SK-N-MC (cell line): ENCODE measurements around the gene MBD3.

Experiments
- DNase-seq: peaks from one replicate; pipeline ENCODE4 v3.0.0-alpha.2; 2011; ENCODE audit warnings: low read depth, low spot score
- H3K27ac ChIP-seq: fragments of 200-600 bp; sonication (generic); 2 replicates; pipeline ENCODE4 v1.5.1; 2016; ENCODE audit warnings: mixed run types
- H3K36me3 ChIP-seq: fragments of 200-600 bp; sonication (generic); 2 replicates; pipeline ENCODE4 v1.6.1; 2017; ENCODE audit warnings: antibody characterized with exemption, low read length, mixed read lengths; ENCODE audit not compliant: insufficient read depth
- H3K4me3 ChIP-seq: fragments of 200-600 bp; sonication (generic); 2 replicates; pipeline ENCODE4 v1.5.1; 2016
- H3K9ac ChIP-seq: fragments of 200-600 bp; sonication (generic); 2 replicates; pipeline ENCODE4 v1.8.0; 2017; ENCODE audit warnings: mixed run types, mixed read lengths; ENCODE audit not compliant: insufficient read length
- H3K9me3 ChIP-seq: fragments of 200-600 bp; sonication (generic); 2 replicates; pipeline ENCODE4 v1.6.1; 2017; ENCODE audit warnings: low read depth, mild to moderate bottlenecking, antibody characterized with exemption, low read length, moderate library complexity, mixed read lengths
- EZH2 ChIP-seq: fragments of 200-600 bp; sonication (generic); IDR thresholded peaks from one replicate; pipeline ENCODE4 v1.6.1; 2017; ENCODE audit warnings: antibody characterized with exemption
- FOXP2 ChIP-seq: optimal IDR thresholded peaks from 2 replicates; pipeline ENCODE3; 2011; ENCODE audit warnings: mild to moderate bottlenecking, moderate library complexity; ENCODE audit not compliant: insufficient read depth; ENCODE audit errors: extremely low read length, control extremely low read depth
- POLR2AphosphoS5 ChIP-seq: IDR thresholded peaks from 2 replicates; pipeline ENCODE4 v1.6.1; 2012; ENCODE audit warnings: mild to moderate bottlenecking, low read depth, low read length, borderline replicate concordance

The MBD3 gene

DNA sequence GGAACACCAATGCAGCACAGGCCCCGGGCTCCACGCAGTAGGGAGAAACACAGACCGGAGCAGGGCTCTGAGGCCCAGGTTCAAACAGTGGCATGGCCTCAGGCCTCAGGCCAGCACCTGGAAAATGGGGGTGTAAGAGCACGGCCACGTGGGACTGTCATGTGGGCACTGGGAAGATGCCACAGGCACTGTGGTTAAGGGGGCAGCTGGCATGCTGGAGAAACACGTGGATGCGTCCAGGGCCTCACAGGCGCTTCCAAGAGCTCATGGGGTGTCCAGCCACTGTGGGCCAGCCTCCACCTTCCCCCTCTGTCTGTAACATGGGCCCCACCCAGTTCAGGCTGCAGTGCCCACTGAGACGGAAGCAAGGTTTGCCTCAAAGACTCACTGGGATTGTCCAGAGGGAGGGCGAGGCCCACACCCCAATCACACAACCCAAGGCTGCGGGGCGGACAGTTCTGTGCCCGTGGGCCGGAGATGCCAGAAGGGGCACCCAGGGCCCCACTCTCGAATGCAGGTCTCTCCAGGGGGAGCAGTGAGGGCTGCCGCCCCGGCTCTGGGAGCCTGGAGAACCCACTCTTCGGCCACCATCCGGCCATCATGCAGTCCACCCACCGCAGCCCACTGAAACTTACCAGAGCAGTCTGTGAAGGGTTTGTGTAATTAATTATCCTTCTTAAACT lies 6.3 kb upstream of the MBD3 start:
- Histone ChIP-seq H3K9ac (no peak overlapping the region), H3K27ac (no peak overlapping the region), H3K36me3 (peaks cover 40% of the 10 kb centered on the region), H3K4me3 (no peak overlapping the region), H3K9me3 (no peaks in the 10 kb centered on the region)
- TF ChIP-seq FOXP2 = no peak
- no peak for DNase-seq

DNA sequence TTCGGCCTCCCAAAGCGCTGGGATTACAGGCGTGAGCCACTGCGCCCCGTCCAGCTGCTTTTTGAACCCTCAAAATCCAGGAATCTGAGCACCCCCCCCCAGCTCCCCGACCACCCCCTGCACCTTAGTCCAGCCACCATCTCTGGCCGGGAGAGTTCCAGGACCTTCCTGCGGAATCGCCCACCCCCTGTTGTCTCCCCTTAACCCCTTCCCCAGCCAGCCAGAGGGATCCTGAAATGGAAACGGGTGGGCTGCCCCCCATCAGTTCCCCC lies 772 bp upstream of the MBD3 start:
- Histone ChIP-seq H3K27ac (no peak overlapping the region), H3K4me3 (peak overlapping the region; percentile 83), H3K9me3 (no peaks in the 10 kb centered on the region), H3K9ac (no peak overlapping the region), H3K36me3 (peaks cover 15% of the 10 kb centered on the region)
- DNase-seq = no peak
- TF ChIP-seq FOXP2 = no peak
- no peak for TF ChIP-seq EZH2
- TF ChIP-seq POLR2AphosphoS5 = no peak

DNA sequence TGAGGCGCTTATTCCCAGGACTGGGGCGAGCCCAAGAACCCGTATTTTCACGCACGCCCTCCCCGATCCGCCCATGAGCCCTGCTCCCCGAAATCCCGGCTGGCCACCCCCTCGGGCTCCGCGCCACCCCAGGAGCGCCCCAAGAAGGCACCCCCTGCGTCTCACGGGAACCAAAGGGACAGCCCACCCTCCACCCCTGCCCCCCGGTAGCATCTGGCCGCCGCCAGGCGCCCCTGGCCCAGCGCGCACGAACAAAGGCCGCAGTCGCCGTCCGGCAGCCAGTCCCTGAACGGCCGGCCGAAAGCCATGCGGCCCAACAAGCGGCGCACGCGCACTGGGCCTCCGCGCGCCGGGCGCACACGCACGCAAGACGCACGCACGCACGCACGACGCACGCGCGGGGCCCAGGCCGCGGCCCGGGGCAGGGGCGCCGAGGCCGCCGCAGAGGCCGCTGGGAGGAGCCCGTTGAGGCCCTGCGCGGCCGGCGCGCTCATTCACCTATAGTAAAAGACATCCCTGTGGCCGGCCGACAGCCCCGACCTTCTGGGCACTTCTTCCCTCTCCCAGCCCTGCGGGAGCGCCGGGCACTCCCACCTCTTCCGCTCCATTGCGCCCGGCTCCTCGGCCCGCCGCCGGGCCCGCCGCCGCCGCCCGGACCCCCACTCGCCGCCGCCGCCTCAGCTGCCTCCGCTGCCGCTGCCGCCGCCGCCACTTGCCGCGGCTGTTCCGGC lies 476 bp downstream of the MBD3 start:
- DNase-seq = peak; percentile 20
- Histone ChIP-seq H3K36me3 (peaks cover 9% of the 10 kb centered on the region), H3K4me3 (peak overlapping the region; percentile 95)

DNA sequence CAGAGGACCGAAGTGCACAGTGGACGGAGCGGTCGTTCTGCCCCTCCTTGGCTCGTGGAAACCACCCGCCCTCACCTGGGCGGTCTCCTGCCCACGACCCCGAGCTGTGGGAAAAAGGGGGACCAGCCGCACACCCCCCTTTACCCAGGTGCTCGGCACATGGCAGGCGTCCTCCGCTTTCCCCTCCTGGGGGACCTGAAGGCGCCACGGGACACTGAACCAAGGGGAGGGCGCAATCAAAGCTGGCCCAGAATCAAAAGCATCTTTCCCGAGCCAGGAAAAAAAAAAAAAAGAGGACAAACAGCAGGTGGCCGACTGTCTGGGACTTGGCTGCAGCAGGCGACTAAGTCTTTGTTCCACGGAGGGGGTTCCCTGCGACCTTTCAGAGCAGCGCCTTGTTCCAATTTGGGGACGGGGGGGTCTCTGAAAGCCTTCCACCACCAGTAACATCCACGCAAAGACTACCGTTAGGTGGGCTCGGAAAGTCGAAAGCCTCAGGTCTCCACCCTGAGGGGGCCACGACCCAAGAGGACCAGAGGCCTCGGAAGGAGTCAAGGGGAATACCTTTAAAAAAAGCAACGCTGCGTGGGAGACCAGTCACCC lies 1.1 kb downstream of the MBD3 start:
- peak overlapping the region; percentile 100 for H3K9ac ChIP-seq
- no peaks in the 10 kb centered on the region for H3K9me3 ChIP-seq
- TF ChIP-seq POLR2AphosphoS5 = peak; percentile 1; the same call in 1 of the 2 replicates
- no peak for TF ChIP-seq FOXP2
- H3K4me3 ChIP-seq = peak overlapping the region; percentile 95
- DNase-seq = no peak
- peak overlapping the region; percentile 99 for H3K27ac ChIP-seq
- peaks cover 4% of the 10 kb centered on the region for H3K36me3 ChIP-seq

More for the DNA sequence above, 476 bp downstream of the MBD3 start:
- TF ChIP-seq FOXP2 (no peak), POLR2AphosphoS5 (peak; percentile 92)
- H3K9me3 ChIP-seq = no peaks in the 10 kb centered on the region
- peak overlapping the region; percentile 100 for H3K9ac ChIP-seq
- H3K27ac ChIP-seq = peak overlapping the region; percentile 99

DNA sequence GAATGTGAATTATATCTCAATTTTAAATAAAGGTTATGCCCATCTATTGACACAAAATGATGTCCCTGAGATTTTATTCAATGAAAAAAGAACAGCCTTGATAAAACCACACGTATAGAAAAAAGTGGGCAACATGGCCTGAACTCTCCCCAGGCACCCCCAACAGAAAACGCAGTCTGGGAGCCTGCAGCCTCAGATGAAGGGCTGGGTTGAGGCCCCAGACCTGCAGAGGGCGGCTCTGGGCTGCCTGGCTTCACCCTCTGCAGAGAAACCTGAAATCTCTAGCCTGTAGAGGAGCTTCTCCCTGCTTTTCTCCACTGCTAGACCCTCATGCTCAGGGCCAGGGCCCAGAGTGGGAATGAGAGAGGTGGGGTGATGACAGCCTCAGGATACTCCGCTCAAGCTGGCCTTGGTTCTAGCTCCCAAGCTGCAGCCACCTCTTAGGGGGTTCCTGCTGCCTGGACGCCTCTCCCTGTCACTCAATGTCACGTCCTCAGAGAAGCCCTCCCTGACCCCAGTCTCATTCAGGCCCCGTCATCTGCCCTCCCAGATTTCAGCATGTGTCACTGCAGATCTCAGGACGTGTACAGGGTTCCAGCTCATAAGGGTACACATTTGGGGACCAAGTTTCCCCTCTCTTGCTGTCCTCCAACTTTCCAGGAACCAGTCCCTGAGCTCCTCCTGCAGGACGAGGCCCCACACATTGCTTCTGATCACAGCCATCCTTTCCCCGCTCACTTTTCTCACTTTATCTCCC lies 1.8 kb downstream of the MBD3 start:
- H3K27ac ChIP-seq = peak overlapping the region; percentile 99
- no peak for DNase-seq
- H3K4me3 ChIP-seq = peak overlapping the region; percentile 95
- H3K9ac ChIP-seq = peak overlapping the region; percentile 100
- peaks cover 8% of the 10 kb centered on the region for H3K36me3 ChIP-seq
- TF ChIP-seq POLR2AphosphoS5 (peak; percentile 32; the same call in 1 of the 2 replicates), FOXP2 (no peak), EZH2 (no peak)
- no peaks in the 10 kb centered on the region for H3K9me3 ChIP-seq

DNA sequence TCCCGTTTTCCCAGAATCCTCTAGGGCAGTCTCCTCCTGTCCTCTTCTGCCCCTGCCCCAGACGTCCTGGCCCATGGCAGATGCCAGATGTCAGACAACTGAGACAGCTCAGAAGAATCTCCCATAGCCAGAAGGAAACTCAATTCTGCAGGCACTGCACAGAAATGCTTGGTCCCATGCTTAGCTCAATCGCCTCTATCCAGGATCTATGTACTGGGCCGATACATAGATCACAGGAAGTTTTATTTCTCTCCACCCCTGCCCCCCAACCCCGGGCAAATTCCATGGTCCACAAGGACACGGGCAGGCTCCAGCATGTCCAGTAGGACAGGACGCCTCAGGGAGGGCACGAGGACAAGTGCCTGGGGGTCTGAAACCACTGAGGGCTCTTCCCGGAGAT lies 4.8 kb downstream of the MBD3 start:
- H3K4me3 ChIP-seq = no peak overlapping the region
- no peak for TF ChIP-seq EZH2
- no peak for TF ChIP-seq POLR2AphosphoS5
- no peak for TF ChIP-seq FOXP2
- no peak for DNase-seq
- peak overlapping the region; percentile 26 for H3K27ac ChIP-seq
- peaks cover 26% of the 10 kb centered on the region for H3K36me3 ChIP-seq
- no peaks in the 10 kb centered on the region for H3K9me3 ChIP-seq
- H3K9ac ChIP-seq = no peak overlapping the region

DNA sequence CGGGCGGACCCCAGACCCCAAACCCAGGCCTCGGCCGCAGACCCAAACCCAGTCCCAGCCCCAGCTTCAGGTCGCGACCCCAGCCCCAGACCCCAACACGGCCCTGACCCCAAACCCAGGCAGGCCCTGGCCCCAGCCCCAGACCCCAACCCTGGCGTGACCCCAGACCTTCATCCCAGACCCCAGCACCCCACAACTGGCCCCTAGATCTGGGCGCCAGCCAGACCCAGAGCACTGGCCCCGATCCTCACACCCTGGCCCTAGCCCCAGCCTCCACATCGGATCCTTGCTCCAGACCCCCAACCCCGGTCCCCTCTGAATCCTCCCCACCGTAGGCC lies 7.5 kb downstream of the MBD3 start:
- no peak for TF ChIP-seq FOXP2
- TF ChIP-seq POLR2AphosphoS5 = 0 out of 2 replicates have a peak, but pooled peaks have one; percentile 7
- no peak for TF ChIP-seq EZH2
- no peak overlapping the region for H3K9ac ChIP-seq
- H3K4me3 ChIP-seq = no peak overlapping the region
- peaks cover 49% of the 10 kb centered on the region; the same call in 1 of the 2 replicates for H3K36me3 ChIP-seq
- no peak overlapping the region for H3K27ac ChIP-seq
- no peaks in the 10 kb centered on the region for H3K9me3 ChIP-seq
- DNase-seq = no peak
